ENCODE measurements around the gene DIDO1.

DIDO1 gene

DNA sequence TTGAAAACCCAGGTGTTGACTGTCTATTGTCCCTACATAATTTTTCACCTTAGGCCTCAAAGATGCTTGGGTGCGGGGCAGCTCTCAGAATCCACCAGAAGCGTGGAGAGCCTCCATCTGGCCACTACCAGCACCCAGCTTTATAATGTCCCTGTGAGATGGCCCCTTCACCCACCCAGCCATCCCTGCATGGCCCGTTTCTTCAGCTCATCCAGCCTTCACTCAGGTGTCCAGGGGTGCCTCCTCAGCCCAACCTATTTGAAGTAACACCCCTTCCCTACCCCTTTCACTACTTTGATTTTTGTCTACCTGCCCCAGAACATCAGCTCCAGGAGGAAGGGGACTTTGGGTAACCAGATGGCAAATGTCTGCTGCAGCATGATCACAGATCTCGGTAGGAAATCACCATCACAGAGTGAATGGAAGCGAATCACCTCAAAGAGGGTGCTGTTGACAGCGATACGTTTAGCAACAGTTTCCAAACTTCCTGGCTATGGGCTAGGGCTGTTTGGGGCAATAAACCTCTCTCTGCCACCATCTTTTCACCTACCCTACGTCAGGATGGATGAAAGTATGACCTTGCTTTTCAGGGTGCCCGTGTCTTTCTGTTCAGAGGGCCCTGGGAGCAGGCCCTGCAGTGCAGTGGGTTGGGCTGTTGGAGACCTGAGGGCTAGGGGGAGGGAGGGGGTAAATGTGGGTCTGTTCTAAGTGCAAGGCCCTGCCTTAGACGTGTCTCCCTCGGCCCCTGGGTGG lies 25.0 kb upstream of the DIDO1 start:
- no peak for DNase-seq (ENCODE audit: low read depth in 2 of 3, low spot score in 1 of 3)

DNA sequence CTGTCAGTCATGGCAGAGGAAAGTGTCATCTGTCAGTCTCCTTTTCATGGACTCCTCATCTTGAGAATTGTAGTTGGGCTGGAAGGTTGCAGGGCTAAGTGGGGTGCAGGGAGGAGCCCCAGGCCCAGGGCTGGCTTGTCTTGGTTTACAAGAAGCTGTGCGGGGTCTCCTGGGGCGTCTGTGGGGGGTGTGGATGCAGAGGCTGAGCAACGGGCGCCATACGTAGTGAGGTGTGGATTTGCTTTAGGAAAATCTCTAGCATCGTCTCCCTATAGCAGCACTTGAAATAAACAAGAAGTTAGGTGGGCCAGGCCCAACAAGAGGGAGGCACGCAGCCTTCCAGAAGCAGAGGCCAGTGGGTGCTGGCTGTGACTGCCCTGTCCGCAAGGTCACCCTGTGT lies 24.4 kb upstream of the DIDO1 start:
- no peak for DNase-seq (ENCODE audit: low read depth in 2 of 3, low spot score in 1 of 3)

DNA sequence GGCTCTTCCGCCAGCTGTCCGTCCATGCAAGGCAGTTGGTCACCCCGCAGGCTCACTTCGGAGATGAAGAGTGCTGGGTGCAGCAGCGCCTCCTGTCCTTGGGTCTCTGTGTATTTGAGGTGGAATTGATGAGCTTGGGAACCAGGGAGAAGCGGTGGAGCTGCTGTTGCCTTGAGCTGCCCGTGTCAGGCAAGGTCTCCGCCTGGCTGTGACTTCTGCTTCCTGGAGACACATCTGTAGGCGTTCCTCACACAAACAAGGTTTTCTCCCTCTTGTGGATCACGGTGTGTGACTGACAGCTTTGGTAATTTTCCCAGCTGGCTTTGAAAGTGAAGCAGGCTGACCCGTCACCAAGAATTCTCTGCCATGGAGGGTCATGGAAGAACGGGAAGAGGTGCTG lies 23.7 kb upstream of the DIDO1 start:
- DNase-seq (ENCODE audit: low read depth in 2 of 3, low spot score in 1 of 3) = no peak

DNA sequence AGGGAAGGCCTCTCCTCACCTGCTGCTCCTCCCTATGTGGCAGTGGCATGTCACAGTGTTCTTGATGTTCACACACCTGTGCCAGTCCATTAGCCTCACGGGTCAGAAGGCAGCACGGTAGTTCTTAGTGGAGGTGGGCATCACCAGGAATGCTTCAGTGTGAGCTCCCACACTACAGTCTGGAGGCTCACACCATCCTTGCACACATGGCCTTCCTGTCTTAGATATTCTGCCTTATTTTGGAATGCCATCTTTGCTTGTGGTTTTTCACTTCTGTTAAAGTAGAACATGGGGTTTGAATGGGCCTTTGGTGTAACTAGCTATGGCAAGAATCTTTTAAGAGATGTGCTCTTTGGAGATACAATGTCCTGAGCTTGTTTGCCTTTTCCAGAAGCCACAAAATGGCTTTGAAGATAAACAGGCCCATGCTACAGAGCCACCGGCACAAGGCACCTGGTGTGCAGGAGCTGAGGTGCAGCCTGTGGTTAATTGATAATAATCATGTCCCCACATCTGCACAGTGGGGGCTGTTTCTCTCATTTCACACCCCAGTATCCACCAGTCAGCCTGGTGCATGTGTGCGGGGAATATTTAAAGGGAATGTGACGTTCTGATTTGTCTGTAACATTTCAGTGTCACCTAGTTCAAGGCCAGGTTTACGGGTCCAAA lies 23.0 kb upstream of the DIDO1 start:
- DNase-seq (ENCODE audit: low read depth in 2 of 3, low spot score in 1 of 3) = no peak

DNA sequence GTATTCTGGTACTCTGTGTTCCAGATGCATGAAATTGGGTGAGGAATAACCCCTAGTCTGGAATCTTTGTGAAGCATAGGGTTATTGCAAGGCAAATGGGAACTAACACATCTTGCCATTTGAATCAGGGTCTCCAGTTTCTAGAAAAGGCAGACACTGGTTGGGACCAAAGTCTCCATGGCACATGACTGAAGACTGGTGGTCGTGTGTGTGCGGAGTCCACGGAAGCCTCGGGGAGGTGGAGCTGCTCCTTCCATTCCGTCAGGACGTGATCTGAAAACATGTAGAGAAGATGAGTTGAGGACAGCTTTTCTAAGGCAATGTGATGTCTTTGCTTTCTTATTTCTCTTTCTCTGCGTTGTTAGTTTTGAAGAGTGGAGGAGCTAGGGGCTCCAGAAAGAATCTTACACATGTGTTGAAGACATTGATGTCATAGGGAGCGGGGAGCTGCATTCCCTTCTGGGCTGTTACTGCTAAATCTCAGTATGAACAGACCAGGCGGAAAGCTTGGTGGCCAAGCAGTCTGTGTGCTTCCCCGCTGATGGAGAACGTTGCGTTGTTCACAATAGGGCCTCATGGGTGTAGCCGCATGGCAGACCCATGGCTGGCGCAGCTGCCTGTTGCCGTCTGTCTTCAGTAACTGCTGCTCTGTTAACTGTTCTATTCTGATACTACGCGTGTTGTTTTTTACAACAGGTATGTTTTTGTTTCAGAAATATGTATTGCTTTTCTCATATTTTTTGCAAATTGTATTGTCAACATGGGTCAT lies 21.4 kb upstream of the DIDO1 start:
- no peak for DNase-seq (ENCODE audit: low read depth in 2 of 3, low spot score in 1 of 3)

DNA sequence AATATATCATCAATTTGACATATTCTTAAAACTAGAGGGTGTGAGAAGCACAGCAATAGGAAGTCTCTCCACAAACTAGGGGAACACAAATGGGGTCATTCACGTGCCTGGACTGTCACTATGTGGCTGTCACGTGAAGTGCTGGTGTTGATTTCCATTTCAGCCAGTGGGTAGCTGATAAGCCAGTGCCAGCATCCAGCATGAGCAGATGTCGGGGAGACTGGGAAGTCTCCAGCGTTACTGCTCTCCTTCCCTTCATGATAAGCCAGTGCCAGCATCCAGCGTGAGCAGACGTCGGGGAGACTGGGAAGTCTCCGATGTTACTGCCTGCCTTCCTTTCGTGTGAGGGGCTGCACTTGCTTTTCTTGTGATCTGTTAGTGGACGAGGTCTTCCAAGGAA lies 20.6 kb upstream of the DIDO1 start:
- no peak for DNase-seq (ENCODE audit: low read depth in 2 of 3, low spot score in 1 of 3)

DNA sequence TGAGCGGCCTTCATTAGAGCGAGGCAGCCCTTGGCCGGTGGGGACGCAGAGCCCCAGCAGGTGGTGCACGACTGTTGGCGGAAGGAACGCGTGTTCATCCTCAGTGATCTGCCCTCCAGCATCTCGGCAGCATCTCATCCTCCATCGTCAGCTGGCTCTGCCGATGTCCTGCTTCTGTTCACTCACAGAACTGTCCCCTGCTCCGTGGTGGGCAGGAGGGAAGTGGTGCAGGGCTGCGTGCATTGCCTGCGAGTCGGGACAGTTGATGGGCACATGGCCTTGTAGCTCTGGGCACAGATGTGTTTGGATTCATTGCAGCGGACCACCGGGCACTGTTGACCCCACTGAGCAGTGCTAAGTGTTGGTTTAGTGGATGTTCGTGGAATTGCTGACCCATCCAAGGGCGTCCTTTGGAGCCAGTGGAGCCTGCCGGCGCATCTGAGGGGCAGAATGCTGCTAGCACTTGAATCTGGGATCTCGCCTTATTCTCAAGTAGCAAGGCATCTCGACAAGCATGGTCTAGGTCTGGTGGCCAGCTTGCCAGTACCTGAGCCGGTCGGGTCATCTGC lies 19.6 kb upstream of the DIDO1 start:
- no peak for DNase-seq (ENCODE audit: low read depth in 2 of 3, low spot score in 1 of 3)

DNA sequence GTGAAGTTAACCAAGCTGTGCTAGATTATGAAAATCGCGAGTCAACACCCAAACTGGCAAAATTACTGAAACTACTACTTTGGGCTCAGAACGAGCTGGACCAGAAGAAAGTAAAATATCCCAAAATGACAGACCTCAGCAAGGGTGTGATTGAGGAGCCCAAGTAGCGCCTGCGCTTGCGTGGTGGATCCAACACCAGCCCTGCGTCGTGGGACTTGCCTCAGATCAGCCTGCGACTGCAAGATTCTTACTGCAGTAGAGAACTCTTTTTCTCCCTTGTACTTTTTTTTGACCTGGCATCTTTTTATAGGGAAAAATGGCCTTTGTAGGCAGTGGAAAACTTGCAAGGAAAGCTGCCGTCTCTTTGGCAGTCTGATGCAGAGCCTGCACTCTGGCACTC lies 18.4 kb upstream of the DIDO1 start:
- DNase-seq (ENCODE audit: low read depth in 2 of 3, low spot score in 1 of 3) = no peak

DNA sequence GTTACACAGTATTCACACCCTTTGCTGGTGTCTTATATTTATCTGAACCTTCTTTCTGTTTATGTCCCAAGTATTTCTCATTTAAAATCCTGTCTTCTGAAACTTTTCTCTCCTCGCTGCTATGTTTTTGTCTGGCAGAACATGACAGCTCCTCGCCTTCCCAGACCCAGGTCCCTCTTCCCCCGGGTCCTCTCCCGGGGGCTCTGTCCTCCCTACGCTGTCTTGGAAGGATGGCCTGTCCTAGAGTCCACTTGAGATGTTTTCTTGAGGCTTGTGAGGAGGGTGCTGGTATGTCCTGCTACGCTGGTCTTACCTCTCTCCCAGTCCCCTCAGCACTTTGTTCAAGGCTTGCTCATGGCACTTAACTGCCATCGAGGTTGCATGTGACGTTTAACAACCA lies 17.9 kb upstream of the DIDO1 start:
- DNase-seq (ENCODE audit: low read depth in 2 of 3, low spot score in 1 of 3) = no peak

DNA sequence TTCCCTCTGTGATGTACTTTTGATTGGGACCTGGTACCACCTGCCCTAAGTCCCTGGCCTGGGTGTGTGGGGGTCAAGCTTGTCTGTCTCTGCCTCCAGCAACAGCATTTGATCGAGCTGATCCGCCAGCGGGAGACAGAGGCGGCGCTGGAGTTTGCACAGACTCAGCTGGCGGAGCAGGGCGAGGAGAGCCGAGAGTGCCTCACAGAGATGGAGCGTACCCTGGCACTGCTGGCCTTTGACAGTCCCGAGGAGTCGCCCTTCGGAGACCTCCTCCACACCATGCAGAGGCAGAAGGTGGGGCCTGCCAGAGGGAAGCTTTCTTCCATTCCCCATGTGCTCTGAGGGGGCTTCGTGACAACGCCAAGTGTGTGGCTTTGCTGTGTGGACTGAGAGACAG lies 17.1 kb upstream of the DIDO1 start:
- DNase-seq (ENCODE audit: low read depth in 2 of 3, low spot score in 1 of 3) = no peak

DNA sequence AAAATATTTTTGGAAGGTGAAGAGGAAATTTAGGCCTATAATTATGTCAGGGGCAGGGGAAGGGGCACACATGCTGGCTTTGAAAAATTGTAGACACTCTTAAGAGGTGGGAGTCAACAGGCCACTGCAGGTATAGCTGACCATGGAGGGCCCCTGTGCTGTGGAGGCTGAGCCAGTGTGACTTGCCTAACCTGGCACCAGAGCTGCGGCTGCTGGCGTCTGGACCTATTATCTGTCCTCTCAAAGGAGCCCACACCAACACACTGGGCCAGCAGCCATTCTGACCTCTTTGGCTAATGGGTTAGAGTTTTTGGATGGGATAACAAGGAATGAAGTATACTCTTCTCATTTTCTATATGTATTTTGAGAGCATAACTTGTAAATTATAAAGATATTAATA lies 16.2 kb upstream of the DIDO1 start:
- DNase-seq (ENCODE audit: low read depth in 2 of 3, low spot score in 1 of 3) = no peak

DNA sequence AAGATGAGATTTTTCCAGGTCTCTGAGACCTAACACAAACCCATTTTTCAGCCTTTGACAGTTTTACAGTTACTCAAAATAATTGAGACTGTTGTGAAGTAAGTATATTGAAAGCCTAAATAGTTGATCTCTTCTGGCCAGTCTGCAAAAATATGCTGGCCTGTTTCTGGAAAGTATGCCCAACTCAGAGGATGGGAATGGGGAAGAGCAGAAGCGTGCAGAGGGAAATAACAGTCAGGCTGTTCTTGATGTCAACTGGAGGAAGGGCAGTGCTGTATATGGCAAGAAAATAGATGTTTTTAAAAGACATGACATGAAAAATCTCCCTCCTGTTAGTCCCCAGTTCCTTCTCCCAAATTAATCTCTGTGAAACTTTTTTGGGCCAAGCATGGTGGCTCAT lies 15.5 kb upstream of the DIDO1 start:
- DNase-seq (ENCODE audit: low read depth in 2 of 3, low spot score in 1 of 3) = no peak

DNA sequence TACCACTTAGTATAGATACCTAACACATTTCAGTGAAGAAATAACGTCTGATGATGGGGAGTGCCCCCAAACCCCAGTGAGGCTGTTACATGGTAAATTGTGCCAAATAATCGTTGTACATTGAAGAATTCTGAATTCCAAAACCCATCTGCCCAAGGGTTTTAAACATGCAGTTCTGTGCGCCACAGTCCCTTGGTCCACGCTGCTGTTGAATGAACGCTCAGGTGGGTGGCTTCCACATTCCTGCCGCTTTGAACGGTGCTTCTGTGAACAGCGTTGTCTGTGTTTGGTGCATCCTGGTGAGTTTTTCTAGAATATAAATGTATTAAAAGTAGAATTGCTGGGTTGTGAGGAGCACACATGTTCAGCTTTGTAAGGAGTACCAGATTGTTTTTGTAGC lies 14.6 kb upstream of the DIDO1 start:
- no peak for DNase-seq (ENCODE audit: low read depth in 2 of 3, low spot score in 1 of 3)

DNA sequence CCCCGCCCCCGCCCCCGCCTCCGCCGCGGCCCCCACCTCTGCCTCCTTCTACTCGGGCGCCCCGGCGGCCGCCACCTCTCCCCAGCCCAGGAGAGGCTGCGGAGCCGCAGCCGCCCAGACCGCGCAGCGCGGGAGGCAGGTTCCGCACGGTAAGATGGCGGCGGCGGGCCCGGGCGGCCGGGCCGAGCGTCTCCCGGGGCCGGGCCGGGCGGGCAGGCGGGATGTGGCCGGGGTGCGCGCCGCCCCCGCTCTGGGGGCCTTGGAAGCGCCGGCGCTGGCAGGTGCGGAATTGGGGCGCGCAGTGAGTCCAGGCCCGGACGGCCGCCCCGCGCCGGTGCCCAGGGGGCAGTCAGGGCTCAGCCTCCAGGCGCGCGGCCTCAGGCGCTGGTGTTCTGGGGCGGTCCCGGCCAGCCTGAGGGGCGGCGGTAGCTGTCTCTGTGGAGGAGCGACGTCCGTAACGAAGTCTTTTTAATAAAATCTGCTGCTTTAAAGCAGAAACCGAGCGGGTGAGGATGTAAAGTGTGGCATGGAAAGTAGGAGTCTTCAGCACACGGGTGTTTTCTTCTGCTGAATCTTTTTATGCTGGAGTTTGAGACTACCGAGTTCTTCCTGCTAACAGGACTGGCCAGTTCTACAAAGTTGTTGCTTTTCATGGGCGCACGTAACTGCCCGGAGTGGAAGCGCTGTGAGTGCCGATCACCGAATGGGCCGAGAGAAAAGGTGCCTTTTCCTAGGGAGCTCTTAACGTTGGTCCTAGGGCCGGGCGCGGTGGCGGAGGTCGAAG lies 12.0 kb upstream of the DIDO1 start, which contains the start of gene GID8:
TSS of gene GID8 (plus strand) at position 43 of the 784 bp plus-strand sequence. CDS start 3,356 bp downstream, outside the sequence.
- DNase-seq (ENCODE audit: low read depth in 2 of 3, low spot score in 1 of 3) = no peak

DNA sequence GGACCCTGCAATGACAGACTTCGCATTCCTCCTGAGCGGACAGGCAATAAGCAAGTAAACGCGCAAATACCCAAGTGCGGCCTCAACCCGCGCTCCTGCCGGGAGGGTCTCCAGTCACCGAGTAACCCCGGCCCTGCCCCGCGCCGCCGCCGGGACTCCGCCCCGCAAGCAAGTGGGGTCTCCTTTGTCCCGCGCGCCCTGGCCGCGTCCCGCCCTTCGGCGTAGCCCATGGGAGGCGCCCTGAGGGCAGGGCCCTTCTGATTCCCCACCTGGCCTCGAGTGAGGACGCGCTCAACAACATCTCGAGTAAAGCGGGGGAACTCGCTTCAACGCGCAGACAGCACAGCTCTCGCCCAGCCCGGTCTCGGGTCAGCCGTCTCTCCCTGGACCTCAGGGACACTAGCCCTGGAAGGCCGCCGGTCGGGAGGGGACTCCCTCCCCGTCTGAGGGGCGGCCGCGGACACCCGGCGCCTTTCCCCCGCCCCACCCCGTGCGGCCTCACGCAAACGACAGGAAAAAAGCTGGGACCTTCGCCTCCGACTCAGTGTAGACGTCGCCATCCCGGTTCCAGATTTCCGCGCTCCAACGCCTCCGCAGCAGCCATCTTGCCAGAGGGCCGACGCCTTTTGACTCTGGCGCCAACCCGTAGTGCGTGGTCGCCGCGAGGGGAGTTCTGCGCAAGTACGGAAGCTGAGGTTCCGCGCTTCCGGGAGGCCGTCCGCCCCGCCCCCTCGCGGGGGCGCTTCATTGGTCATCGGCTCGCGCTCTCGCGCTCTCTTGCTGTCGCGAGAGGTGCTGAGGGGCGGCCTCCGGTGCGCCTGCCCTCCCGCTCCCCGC lies 11.2 kb upstream of the DIDO1 start:
- DNase-seq (ENCODE audit: low read depth in 2 of 3, low spot score in 1 of 3) = peak; percentile 92 to 95 (median 93)

DNA sequence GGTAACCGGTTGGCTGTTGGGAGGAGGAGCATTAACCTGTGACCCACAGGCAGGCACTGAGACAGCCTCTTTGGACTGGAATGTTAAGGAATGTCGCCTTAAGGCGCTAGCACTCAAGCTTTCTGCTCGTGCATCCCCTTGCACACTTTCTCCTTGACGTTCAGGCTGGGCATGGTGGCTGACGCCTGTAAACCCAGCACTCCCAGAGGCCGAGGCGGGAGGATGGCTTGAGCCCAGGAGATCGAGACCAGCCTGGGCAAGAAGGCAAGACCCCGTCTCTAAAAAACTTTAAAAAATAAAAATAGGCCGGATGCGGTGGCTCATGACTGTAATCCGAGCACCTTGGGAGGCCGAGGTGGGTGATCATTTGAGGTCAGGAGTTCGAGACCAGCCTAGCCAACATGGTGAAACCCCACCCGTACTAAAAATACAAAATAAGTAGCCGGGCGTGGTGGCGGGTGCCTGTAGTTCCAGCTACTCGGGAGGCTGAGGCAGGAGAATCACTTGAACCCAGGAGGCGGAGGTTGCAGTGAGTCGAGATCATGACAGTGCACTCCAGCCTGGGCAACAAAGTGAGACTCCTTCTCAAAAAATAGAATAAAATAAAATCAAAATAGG lies 9.8 kb upstream of the DIDO1 start:
- DNase-seq (ENCODE audit: low read depth in 2 of 3, low spot score in 1 of 3) = no peak

DNA sequence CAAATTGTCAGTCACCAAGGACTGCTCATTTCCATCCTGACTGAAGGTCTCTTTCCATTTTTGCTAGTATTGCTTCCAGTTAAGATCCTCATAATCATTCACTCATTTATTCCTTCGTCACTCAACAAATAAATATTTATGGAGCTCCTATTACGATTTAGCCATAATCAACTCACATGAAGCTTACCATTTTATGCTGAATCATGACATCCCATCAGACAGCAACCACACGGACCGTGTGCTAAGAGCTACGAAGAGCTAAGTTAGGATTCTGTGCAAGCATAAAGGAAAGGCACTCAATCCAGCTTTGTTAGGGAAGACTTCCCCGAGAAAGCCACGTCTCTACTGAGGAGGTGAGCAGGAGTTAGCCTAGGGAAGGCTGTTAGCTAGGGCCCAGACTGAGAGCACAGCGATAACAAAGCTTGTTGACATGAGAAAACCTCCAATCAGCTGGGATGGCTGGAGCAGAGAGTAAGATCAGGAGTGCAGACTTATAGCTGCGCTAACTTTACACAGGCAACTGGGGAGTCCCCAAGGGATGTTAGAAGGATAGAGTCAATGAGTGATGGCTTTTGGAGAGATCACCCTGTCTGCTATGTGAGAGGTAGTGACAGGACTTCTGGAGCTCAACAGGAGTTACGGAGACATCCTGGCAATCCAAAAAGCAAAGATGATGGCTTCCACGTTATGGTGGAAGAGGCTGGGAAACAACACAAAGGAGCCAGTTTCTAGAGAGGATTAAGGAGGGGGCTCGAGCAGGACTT lies 9.1 kb upstream of the DIDO1 start:
- DNase-seq (ENCODE audit: low read depth in 2 of 3, low spot score in 1 of 3) = no peak

DNA sequence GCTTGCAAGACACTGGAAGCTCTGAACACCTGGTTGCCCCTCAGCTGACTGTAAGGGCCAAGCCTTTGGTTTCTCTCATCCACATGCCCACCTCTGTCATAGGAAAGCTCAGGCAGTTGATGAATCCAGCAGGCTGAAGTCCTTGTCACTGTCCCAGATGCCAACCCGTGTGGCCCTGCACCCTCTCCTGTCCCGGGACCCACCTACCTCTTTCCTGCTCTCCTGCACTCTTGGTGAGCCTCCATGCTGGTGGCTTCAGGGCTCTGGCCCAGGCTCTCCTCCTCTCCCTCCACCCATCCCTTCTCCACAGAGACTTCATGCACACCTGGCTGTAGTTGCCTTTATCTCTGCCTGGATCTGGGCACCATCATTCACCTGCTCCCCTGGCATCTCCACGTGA lies 7.7 kb upstream of the DIDO1 start:
- no peak for DNase-seq (ENCODE audit: low read depth in 2 of 3, low spot score in 1 of 3)

DNA sequence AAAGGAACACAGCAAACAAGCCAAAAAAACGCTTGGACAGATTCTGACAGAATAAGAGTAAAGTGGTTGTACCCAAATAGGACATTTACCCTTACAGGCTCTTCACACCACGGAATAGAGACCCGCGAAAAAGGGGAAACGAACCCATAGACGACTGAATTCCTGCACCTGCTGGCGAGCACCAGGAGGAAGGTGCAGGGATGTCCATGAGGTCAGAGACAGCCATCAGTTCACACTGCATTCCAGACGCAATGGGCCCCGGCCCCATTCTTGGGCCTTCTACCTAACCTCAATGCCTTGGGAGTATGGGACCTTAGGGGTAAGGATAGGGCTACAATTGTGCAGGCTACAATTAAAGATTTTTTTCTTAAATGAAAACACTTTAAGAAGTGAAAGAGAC lies 5.2 kb upstream of the DIDO1 start:
- DNase-seq (ENCODE audit: low read depth in 2 of 3, low spot score in 1 of 3) = no peak
